Neutrophil (primary cell): ENCODE data around the gene SHB.

Experiments used
- H3K27ac ChIP-seq: fragments of 200-600 bp; sonication (generic); 2 replicates; pipeline ENCODE4 v1.5.1; 2016; ENCODE audit warnings: mild to moderate bottlenecking, moderate library complexity
- H3K27me3 ChIP-seq: fragments of 200-600 bp; sonication (generic); 2 replicates; pipeline ENCODE4 v1.6.0; 2016; ENCODE audit warnings: mild to moderate bottlenecking
- H3K36me3 ChIP-seq: fragments of 200-600 bp; sonication (generic); 2 replicates; pipeline ENCODE4 v1.5.1; 2017
- H3K4me1 ChIP-seq, 2 experiments: fragments of 200-600 bp in 1 of 2; sonication (generic) in 1 of 2; 1 replicate in 1 of 2; 2 replicates in 1 of 2; pipeline versions ENCODE4 v1.5.1 to v1.6.1; 2013 to 2016; ENCODE audit warnings: low read depth in 1 of 2, low read length in 1 of 2, mild to moderate bottlenecking in 1 of 2, moderate library complexity in 1 of 2; ENCODE audit not compliant: control insufficient read depth in 1 of 2, insufficient read depth in 1 of 2
- H3K4me3 ChIP-seq, 2 experiments: fragments of 200-600 bp in 1 of 2; sonication (generic) in 1 of 2; 1 replicate in 1 of 2; 2 replicates in 1 of 2; pipeline ENCODE4 v1.5.1; 2013 to 2016; ENCODE audit warnings: low read depth in 1 of 2, low read length in 1 of 2, mild to moderate bottlenecking in 1 of 2, moderate library complexity in 1 of 2
- H3K9me3 ChIP-seq: fragments of 200-600 bp; sonication (generic); 2 replicates; pipeline ENCODE4 v1.5.1; 2016
- TF ChIP-seq, protein P1 (sequence below): fragments of 200-600 bp; sonication (generic); IDR thresholded peaks from 2 replicates; pipeline ENCODE4 v1.5.1; 2016; ENCODE audit warnings: antibody characterized with exemption

SHB gene

DNA sequence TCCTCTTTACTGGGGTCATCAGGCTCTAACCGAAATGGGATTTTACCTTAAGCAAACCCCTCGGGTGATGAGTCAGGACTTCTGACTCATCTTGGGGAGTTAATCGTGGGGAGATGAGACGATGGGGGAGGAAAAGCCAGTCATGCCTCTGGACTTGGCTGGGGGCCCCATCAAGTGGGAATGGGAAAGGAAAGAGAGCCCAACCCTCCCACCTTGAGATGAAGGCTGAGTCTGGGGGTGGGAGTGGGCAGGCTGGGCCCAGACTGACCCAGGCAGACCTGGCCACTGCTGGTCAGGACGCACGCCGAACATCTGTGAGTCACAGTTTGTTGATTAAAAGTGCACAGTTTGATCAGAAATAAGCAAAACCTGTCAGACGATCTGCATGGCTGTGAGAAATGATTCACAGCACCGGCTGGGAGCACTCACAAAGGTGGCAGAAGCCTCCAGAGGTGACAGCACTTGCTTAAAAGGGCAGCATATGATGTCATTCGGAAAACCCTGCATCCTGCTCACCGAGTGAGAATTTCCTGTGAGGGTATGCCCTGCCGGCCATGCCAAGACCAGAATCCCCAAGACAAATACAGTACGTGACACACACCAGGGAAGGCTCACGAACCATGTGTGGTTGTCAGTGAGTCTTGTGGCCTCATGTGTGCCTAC lies 115.1 kb downstream of the SHB start:
- TF ChIP-seq, protein P1, sequence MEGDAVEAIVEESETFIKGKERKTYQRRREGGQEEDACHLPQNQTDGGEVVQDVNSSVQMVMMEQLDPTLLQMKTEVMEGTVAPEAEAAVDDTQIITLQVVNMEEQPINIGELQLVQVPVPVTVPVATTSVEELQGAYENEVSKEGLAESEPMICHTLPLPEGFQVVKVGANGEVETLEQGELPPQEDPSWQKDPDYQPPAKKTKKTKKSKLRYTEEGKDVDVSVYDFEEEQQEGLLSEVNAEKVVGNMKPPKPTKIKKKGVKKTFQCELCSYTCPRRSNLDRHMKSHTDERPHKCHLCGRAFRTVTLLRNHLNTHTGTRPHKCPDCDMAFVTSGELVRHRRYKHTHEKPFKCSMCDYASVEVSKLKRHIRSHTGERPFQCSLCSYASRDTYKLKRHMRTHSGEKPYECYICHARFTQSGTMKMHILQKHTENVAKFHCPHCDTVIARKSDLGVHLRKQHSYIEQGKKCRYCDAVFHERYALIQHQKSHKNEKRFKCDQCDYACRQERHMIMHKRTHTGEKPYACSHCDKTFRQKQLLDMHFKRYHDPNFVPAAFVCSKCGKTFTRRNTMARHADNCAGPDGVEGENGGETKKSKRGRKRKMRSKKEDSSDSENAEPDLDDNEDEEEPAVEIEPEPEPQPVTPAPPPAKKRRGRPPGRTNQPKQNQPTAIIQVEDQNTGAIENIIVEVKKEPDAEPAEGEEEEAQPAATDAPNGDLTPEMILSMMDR: no peak
- Histone ChIP-seq H3K27me3 (no peaks in the 10 kb centered on the region), H3K4me3 (no peak overlapping the region), H3K4me1 (no peaks in the 10 kb centered on the region), H3K9me3 (no peaks in the 10 kb centered on the region), H3K27ac (no peak overlapping the region), H3K36me3 (peaks cover 3% of the 10 kb centered on the region)

DNA sequence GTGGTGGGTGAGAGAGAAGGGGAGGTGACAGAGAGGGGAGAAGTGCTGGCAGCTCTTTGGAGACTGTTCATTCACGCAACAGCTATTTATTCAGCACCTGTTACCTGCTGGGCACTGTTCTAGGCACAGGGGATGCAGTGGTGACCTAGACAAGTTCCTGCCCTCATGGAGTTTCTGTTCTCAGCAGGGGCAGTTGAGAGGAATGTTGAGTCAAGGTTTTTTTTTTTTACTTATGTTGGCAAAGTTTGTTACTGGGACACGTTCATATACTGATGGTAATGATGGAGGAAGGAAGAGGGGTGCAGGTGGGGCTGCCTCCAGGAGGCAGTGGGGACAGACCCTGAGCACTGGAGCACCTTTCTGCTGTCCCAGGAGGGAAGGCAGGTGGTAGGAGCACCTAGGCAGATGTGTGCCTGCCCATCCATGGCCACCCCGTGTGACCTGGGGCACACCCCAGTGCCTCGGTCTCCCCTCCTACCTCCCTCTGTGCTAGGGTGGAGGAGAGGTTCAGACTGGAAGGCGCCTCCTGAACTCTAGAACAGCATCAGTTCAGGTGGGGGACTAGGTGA lies 115.7 kb downstream of the SHB start:
- Histone ChIP-seq H3K4me1 (no peaks in the 10 kb centered on the region), H3K27me3 (no peaks in the 10 kb centered on the region), H3K36me3 (peaks cover 6% of the 10 kb centered on the region), H3K4me3 (no peak overlapping the region), H3K27ac (no peak overlapping the region), H3K9me3 (no peaks in the 10 kb centered on the region)
- TF ChIP-seq, protein P1: no peak

DNA sequence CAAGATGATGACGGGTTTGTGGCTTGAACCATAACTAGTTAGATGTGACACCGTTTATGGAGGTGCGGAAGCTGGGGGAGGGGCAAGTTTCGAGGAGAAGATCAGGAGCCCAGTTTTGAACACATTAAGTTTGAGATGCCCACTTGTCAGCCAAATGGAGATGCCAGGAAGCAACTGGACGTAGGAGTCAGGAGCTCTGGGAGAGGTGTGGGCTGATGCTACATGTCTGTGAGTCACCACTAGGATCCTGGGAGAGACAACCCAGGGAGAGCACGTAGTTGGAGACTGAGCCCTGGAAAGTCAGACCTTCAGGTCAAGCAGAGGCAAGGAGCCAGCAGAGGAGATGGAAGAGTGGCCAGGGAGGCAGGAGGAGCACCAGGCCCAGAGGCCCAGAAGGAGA lies 116.3 kb downstream of the SHB start:
- H3K36me3 ChIP-seq: peaks cover 6% of the 10 kb centered on the region
- H3K27ac ChIP-seq: no peak overlapping the region
- no peak overlapping the region for H3K4me3 ChIP-seq
- TF ChIP-seq, protein P1: no peak
- no peaks in the 10 kb centered on the region for H3K4me1 ChIP-seq
- no peaks in the 10 kb centered on the region for H3K9me3 ChIP-seq
- no peaks in the 10 kb centered on the region for H3K27me3 ChIP-seq

DNA sequence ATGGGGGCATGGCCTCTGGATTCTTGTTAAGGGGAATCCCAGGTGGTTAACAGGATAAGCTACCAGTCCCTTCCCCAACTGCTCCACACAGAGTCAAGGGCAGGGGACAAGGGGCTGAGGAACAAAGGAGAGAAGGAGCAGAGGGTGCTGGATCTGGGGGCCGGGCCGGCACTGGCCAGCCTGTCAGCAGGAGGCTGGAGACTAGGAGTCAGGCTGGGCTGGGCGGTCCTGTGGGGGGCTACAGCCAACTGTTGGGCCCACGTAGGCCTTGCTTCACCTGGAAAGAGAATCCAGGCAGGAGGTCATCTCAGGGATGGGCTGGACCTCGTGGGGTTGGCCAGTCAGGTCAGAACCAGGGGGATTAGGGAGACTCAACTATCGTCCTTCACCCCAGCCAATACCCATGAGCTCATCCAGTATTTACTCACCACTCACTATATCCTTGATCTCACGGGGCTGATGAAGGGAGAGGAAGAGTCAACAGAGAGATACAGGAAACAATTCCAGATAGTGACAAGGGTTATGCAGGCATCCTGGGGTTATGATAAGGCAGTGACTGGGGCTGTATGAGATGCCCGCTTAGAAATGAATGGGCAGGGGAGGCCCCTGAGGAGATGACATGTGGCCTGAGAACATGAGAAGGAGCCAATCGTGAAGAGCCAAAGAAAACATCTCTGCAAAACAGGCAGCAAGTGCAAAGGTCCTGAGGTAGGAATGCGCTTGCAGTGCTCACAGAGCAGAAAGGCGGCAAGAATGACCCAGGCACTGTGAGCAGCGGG lies 117.2 kb downstream of the SHB start:
- no peaks in the 10 kb centered on the region for H3K9me3 ChIP-seq
- no peak overlapping the region for H3K27ac ChIP-seq
- TF ChIP-seq, protein P1: no peak
- peaks cover 8% of the 10 kb centered on the region for H3K36me3 ChIP-seq
- no peaks in the 10 kb centered on the region for H3K27me3 ChIP-seq
- no peaks in the 10 kb centered on the region for H3K4me1 ChIP-seq
- H3K4me3 ChIP-seq: no peak overlapping the region

DNA sequence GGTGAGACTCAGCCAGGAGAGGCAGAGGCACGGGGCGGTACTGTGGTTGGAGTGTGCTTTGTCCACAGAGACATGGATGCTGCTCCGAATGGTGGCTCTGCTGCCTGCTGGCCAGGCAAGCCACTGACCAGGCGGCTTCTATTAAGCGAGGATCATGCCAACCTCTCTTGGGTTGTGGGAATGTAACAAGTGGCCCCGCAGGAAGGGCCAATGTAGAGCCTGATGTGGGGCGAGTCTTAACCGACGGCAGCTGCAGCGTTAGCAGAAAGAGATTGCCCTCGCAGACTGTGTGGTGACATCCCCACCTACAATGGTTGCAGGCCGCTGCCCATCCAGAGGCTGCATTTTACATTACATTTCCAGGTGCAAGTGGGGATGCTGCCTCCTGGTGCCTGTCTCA lies 118.5 kb downstream of the SHB start:
- no peaks in the 10 kb centered on the region for H3K27me3 ChIP-seq
- TF ChIP-seq, protein P1: no peak
- H3K36me3 ChIP-seq: peaks cover 17% of the 10 kb centered on the region
- no peak overlapping the region for H3K4me3 ChIP-seq
- no peaks in the 10 kb centered on the region for H3K4me1 ChIP-seq
- no peak overlapping the region for H3K27ac ChIP-seq
- H3K9me3 ChIP-seq: no peaks in the 10 kb centered on the region
